RWPE1 (cell line): ENCODE measurements around the gene PCDH1.
A peak's percentile ranks its signal among the peaks of the same experiment; 100 is the strongest.

ENCODE experiments used
- CTCF ChIA-PET: fragments of 350-600 bp; sonication (Branson Sonifier 250); formaldehyde crosslinking; extraction: SDS; loops from one replicate; lab custom pipeline; 2021; lab: Yijun Ruan, JAX
- POLR2A ChIA-PET: fragments of 400-600 bp; formaldehyde crosslinking; extraction: SDS; loops from one replicate; lab custom pipeline; 2020; ENCODE audit warnings: antibody characterized with exemption; ENCODE audit not compliant: low non-redundant PET; lab: Yijun Ruan, JAX
- DNase-seq: peaks from one replicate; pipeline ENCODE4 v3.0.0; 2012; ENCODE audit warnings: low spot score
- H3K27ac ChIP-seq: fragments of 450-650 bp; 2 replicates; pipeline ENCODE4 v1.5.1; 2017
- CTCF ChIP-seq: fragments of 450-650 bp; conservative IDR thresholded peaks from 2 replicates; pipeline ENCODE4 v1.5.1; 2017; ENCODE audit warnings: low read depth, mild to moderate bottlenecking

Gene PCDH1

GRCh38 chr5:141913560-141914198, 35.5 kb upstream of the PCDH1 start:
- no peak for TF ChIP-seq CTCF
- POLR2A ChIA-PET = no interaction called here
- CTCF ChIA-PET = interaction anchor here (0.6 to 2.7 kb wide), 5 partner anchors 19 to 249 kb away, joined by 3 to 7 read pairs (median 3); no protein-coding TSS in a partner anchor
- H3K27ac ChIP-seq = no peak overlapping the region
- DNase-seq = no peak

- no peak for DNase-seq
- no peak for TF ChIP-seq CTCF
- POLR2A ChIA-PET = interaction anchor here (0.6 to 0.8 kb wide), 2 partner anchors 13 to 149 kb away, joined by 3 to 5 read pairs; partner anchors contain the start of gene DELE1
- H3K27ac ChIP-seq = no peak overlapping the region
- CTCF ChIA-PET = interaction anchor here (0.6 to 3.2 kb wide), 2 partner anchors 50 to 172 kb away, joined by 3 to 16 read pairs; no protein-coding TSS in a partner anchor
Measured at GRCh38 chr5:141910271-141910673, 32.1 kb upstream of the PCDH1 start.

- POLR2A ChIA-PET = no interaction called here
Measured at GRCh38 chr5:141909212-141909611, 31.0 kb upstream of the PCDH1 start.

GRCh38 chr5:141908796-141909195, 30.6 kb upstream of the PCDH1 start:
- ChIA-PET CTCF (interaction anchor here (0.6 to 3.2 kb wide), 3 partner anchors 51 to 430 kb away, joined by 3 to 16 read pairs (median 4); no protein-coding TSS in a partner anchor), POLR2A (no interaction called here)
- peak; percentile 44 for DNase-seq
- no peak overlapping the region for H3K27ac ChIP-seq
- TF ChIP-seq CTCF = no peak

More at GRCh38 chr5:141909212-141909611, 31.0 kb upstream of the PCDH1 start:
- no peak for DNase-seq
- TF ChIP-seq CTCF = no peak
- no peak overlapping the region for H3K27ac ChIP-seq
- CTCF ChIA-PET = interaction anchor here (0.6 to 3.2 kb wide), 3 partner anchors 51 to 430 kb away, joined by 3 to 16 read pairs (median 4); no protein-coding TSS in a partner anchor

GRCh38 chr5:141906972-141907371, 28.8 kb upstream of the PCDH1 start:
- no peak for TF ChIP-seq CTCF
- ChIA-PET POLR2A (no interaction called here), CTCF (interaction anchor here (0.6 to 1.1 kb wide), 6 partner anchors 25 to 352 kb away, joined by 3 to 6 read pairs (median 4); no protein-coding TSS in a partner anchor)
- no peak for DNase-seq
- no peak overlapping the region for H3K27ac ChIP-seq

- CTCF ChIA-PET = interaction anchor here (0.6 to 1.1 kb wide), 6 partner anchors 25 to 352 kb away, joined by 3 to 6 read pairs (median 4); no protein-coding TSS in a partner anchor
- POLR2A ChIA-PET = no interaction called here
- TF ChIP-seq CTCF = no peak
- H3K27ac ChIP-seq = no peak overlapping the region
- DNase-seq = no peak
Measured at GRCh38 chr5:141906517-141906916, 28.3 kb upstream of the PCDH1 start.
